A549 (cell line): ENCODE data around the gene INPP4B. TPM values are rescaled to one million over a fixed set of nuclear protein-coding genes. Genes with fewer than 3 reads are reported as not detected.

ENCODE experiments used
- ATAC-seq, 2 experiments: fragments of 200-7000 bp in 1 of 2; fragments of >200 bp in 1 of 2; cut with Nextera tagmentation in 1 of 2; cut with Tn5 transposase in 1 of 2; 3 replicates each; pipeline versions ENCODE4 v1.8.0 to v1.9.1; 2018 to 2020; ENCODE audit warnings: mild to moderate bottlenecking in 1 of 2, moderate library complexity in 1 of 2
- CTCF ChIA-PET: fragments of 300-600 bp; sonication (Branson Sonifier 250); formaldehyde crosslinking; extraction: SDS; loops from one replicate; lab custom pipeline; 2021; ENCODE audit warnings: antibody characterized with exemption, inconsistent platforms; lab: Yijun Ruan, JAX
- POLR2A ChIA-PET: fragments of 350-600 bp; formaldehyde crosslinking; extraction: SDS; loops from one replicate; lab custom pipeline; 2021; ENCODE audit warnings: antibody characterized with exemption, inconsistent platforms; lab: Yijun Ruan, JAX
- DNase-seq, 2 experiments: peaks; one replicate each; pipeline versions ENCODE4 v3.0.0 to v3.0.0-alpha.2; 2011 to 2016; ENCODE audit warnings: low read depth in 1 of 2, low spot score in 1 of 2
- FAIRE-seq: peaks from 2 replicates; lab custom pipeline; 2011; peaks lifted over from hg19 to GRCh38; lab: Jason Lieb, UNC
- H3K27ac ChIP-seq, 2 experiments: fragments of >200 bp; sonication (Bioruptor Twin); formaldehyde crosslinking; 3 replicates each; pipeline ENCODE4 v1.5.1; 2016 to 2017
- H3K4me1 ChIP-seq: fragments of >200 bp; sonication (Bioruptor Twin); formaldehyde crosslinking; 3 replicates; pipeline ENCODE4 v1.6.1; 2016
- H3K4me2 ChIP-seq: fragments of >200 bp; sonication (Bioruptor Twin); formaldehyde crosslinking; 3 replicates; pipeline ENCODE4 v1.6.1; 2016
- H3K4me3 ChIP-seq: fragments of >200 bp; sonication (Bioruptor Twin); formaldehyde crosslinking; 3 replicates; pipeline ENCODE4 v1.5.1; 2016
- H3K9me3 ChIP-seq: fragments of >200 bp; sonication (Bioruptor Twin); formaldehyde crosslinking; 3 replicates; pipeline ENCODE4 v1.6.1; 2016
- ATOH8 ChIP-seq: fragments of 250-450 bp; sonication (Bioruptor Pico); IDR thresholded peaks from 2 replicates; pipeline ENCODE4 v1.5.0; 2020; ENCODE audit warnings: low read depth, mild to moderate bottlenecking, moderate library complexity
- BHLHE40 ChIP-seq: IDR thresholded peaks from 2 replicates; pipeline ENCODE4 v1.6.1; 2012; ENCODE audit warnings: low read depth, low read length, inconsistent platforms
- CEBPB ChIP-seq, 2 experiments: fragments of >200 bp in 1 of 2; sonication (Bioruptor Twin) in 1 of 2; formaldehyde crosslinking in 1 of 2; IDR thresholded peaks; 2 replicates each; pipeline ENCODE4 v1.6.1; 2012 to 2016
- E2F6 ChIP-seq: IDR thresholded peaks from 2 replicates; pipeline ENCODE4 v1.6.1; 2012; ENCODE audit warnings: low read depth, borderline replicate concordance
- EHMT2 ChIP-seq: fragments of 200-600 bp; sonication (generic); IDR thresholded peaks from 2 replicates; pipeline ENCODE4 v1.6.1; 2016; ENCODE audit warnings: antibody characterized with exemption, low read depth, mild to moderate bottlenecking, moderate library complexity
- FOSB ChIP-seq: fragments of 250-450 bp; sonication (Bioruptor Pico); IDR thresholded peaks from 2 replicates; pipeline ENCODE4 v1.5.0; 2020; ENCODE audit warnings: mild to moderate bottlenecking, moderate library complexity
- HEYL ChIP-seq: fragments of 250-450 bp; sonication (Bioruptor Pico); IDR thresholded peaks from 2 replicates; pipeline ENCODE4 v1.8.0; 2021; ENCODE audit warnings: mild to moderate bottlenecking, moderate library complexity
- JUN ChIP-seq, 2 experiments: fragments of >200 bp; sonication (Bioruptor Twin); formaldehyde crosslinking; IDR thresholded peaks; 2 replicates in 1 of 2; 3 replicates in 1 of 2; pipeline ENCODE4 v1.6.1; 2016 to 2017
- JUNB ChIP-seq: fragments of >200 bp; sonication (Bioruptor Twin); formaldehyde crosslinking; IDR thresholded peaks from 2 replicates; pipeline ENCODE4 v1.6.1; 2016
- KDM1A ChIP-seq: fragments of 200-600 bp; sonication (generic); IDR thresholded peaks from 2 replicates; pipeline ENCODE4 v1.6.1; 2016; ENCODE audit warnings: low read depth, mild to moderate bottlenecking
- MYC ChIP-seq: IDR thresholded peaks from 2 replicates; pipeline ENCODE4 v1.6.1; 2012; ENCODE audit warnings: mild to moderate bottlenecking, inconsistent platforms, low read length, improper control_type of control experiment, borderline replicate concordance
- NFE2L2 ChIP-seq: fragments of 150-350 bp; conservative IDR thresholded peaks from 2 replicates; pipeline ENCODE4 v1.6.1; 2014; ENCODE audit warnings: low read length
- NR3C1 ChIP-seq: fragments of >200 bp; sonication (Bioruptor Twin); formaldehyde crosslinking; IDR thresholded peaks from 3 replicates; pipeline ENCODE4 v1.6.1; 2017
- PBX3 ChIP-seq: IDR thresholded peaks from 2 replicates; pipeline ENCODE4 v1.6.1; 2012
- PHF8 ChIP-seq: fragments of 200-600 bp; sonication (generic); IDR thresholded peaks from 2 replicates; pipeline ENCODE4 v1.6.1; 2016; ENCODE audit warnings: low read depth, mild to moderate bottlenecking, antibody characterized with exemption, moderate library complexity, borderline replicate concordance
- POLR2A ChIP-seq: IDR thresholded peaks from 2 replicates; pipeline ENCODE4 v1.6.1; 2012; ENCODE audit warnings: mild to moderate bottlenecking, low read length
- RFX5 ChIP-seq: fragments of 450-650 bp; IDR thresholded peaks from 2 replicates; pipeline ENCODE4 v1.7.1; 2014; ENCODE audit warnings: antibody characterized with exemption, mild to moderate bottlenecking, moderate library complexity
- SMC3 ChIP-seq: fragments of >200 bp; sonication (Bioruptor Twin); formaldehyde crosslinking; IDR thresholded peaks from 3 replicates; pipeline ENCODE4 v1.6.1; 2018; ENCODE audit warnings: inconsistent platforms
- ZFP36 ChIP-seq: fragments of 450-650 bp; IDR thresholded peaks from 2 replicates; pipeline ENCODE4 v1.6.1; 2014; ENCODE audit warnings: borderline replicate concordance; ENCODE audit not compliant: partially characterized antibody
- WGBS: methylation state at CpG from one replicate; pipeline ENCODE4 v1.1.6; 2017; ENCODE audit errors: missing lambda C conversion rate; 5-methylcytosine and 5-hydroxymethylcytosine counted together
- polyA plus RNA-seq, 4 experiments: library from polyadenylated mRNA; depleted of rRNA in 3 of 4; stranded (reverse); fragments of >200 nt; fragmentation: RNase III in 1 of 4; extraction: RNeasy Plus Mini Kit Qiagen cat#74134 plus additional on column Dnase treatment in 1 of 4; gene quantifications; 2 replicates in 3 of 4; 3 replicates in 1 of 4; pipeline ENCODE4 v1.2.3, GENCODE V29; 2011 to 2017

The INPP4B gene
- polyA plus RNA-seq, 2 of the 4 experiments (the other 2 are of a cell fraction): 7.2 to 14.9 TPM

- no peak overlapping the region for H3K4me2 ChIP-seq
- 86% methylated on average over 2 of the region's 2 CpGs for WGBS
- TF ChIP-seq PHF8: no peak
- no peak for TF ChIP-seq EHMT2
- no peak for TF ChIP-seq E2F6
- no peak for TF ChIP-seq KDM1A
- TF ChIP-seq ZFP36: no peak
- no peak for TF ChIP-seq BHLHE40
- no peak for TF ChIP-seq NFE2L2
- DNase-seq (no peak), FAIRE-seq (no peak), ATAC-seq (no peak)
- CTCF ChIA-PET: interaction anchor here (1.3 kb wide), 1 partner anchor 805 kb away, joined by 4 read pairs; no protein-coding TSS in a partner anchor
- no peak overlapping the region for H3K27ac ChIP-seq
- H3K4me3 ChIP-seq: no peak overlapping the region
- POLR2A ChIA-PET: no interaction called here
- no peaks in the 10 kb centered on the region for H3K4me1 ChIP-seq
- no peaks in the 10 kb centered on the region for H3K9me3 ChIP-seq
These were observed 733.6 kb downstream of the INPP4B start for GRCh38 chr4:142112451-142112850.

GRCh38 chr4:142110136-142110535 is 736.0 kb downstream of the INPP4B start:
- ATAC-seq (no peak), DNase-seq (no peak), FAIRE-seq (no peak)
- H3K4me3 ChIP-seq: no peak overlapping the region
- ChIA-PET CTCF (no interaction called here), POLR2A (no interaction called here)
- no peaks in the 10 kb centered on the region for H3K4me1 ChIP-seq
- no peak overlapping the region for H3K27ac ChIP-seq
- H3K9me3 ChIP-seq: no peaks in the 10 kb centered on the region
- TF ChIP-seq NR3C1 (no peak), RFX5 (no peak), MYC (no peak), FOSB (no peak)
- no peak overlapping the region for H3K4me2 ChIP-seq

- peak overlapping the region in 1 of 2 experiments; percentile 58; a peak in 1 of 6 replicates for H3K27ac ChIP-seq
- no peaks in the 10 kb centered on the region for H3K4me1 ChIP-seq
- no peaks in the 10 kb centered on the region for H3K9me3 ChIP-seq
- H3K4me2 ChIP-seq: no peak overlapping the region
- ATAC-seq (no peak), DNase-seq (no peak), FAIRE-seq (no peak)
- CTCF ChIA-PET: no interaction called here
- POLR2A ChIA-PET: interaction anchor here (0.5 kb wide), 1 partner anchor 814 kb away, joined by 4 read pairs; no protein-coding TSS in a partner anchor
- TF ChIP-seq SMC3 (no peak), NFE2L2 (no peak), BHLHE40 (no peak), PBX3 (no peak), HEYL (CRISPR knock-in tag) (no peak)
- 94% methylated on average over 4 of the region's 4 CpGs for WGBS
- H3K4me3 ChIP-seq: no peak overlapping the region
These were observed 742.1 kb downstream of the INPP4B start for GRCh38 chr4:142104041-142104440.

GRCh38 chr4:142101401-142101800 is 744.7 kb downstream of the INPP4B start:
- peaks cover 3% of the 10 kb centered on the region; the same call in 1 of the 3 replicates for H3K9me3 ChIP-seq
- DNase-seq: no peak
- peaks cover 6% of the 10 kb centered on the region for H3K4me1 ChIP-seq
- TF ChIP-seq CEBPB (IDR thresholded peaks at IDR 0.05): no peak
- POLR2A ChIA-PET: no interaction called here
- CTCF ChIA-PET: no interaction called here
- no peak for FAIRE-seq
- ATAC-seq: no peak
- H3K4me2 ChIP-seq: no peak overlapping the region
- H3K4me3 ChIP-seq: no peak overlapping the region
- whole genome bisulfite sequencing: 96% methylated on average over 1 of the region's 1 CpG
- peak overlapping the region in 1 of 2 experiments; percentile 76; a peak in 1 of 6 replicates for H3K27ac ChIP-seq

GRCh38 chr4:142100941-142101340 is 745.2 kb downstream of the INPP4B start:
- ATAC-seq: no peak
- no peak for FAIRE-seq
- H3K9me3 ChIP-seq: peaks cover 3% of the 10 kb centered on the region; the same call in 1 of the 3 replicates
- no peak for TF ChIP-seq JUNB
- no peak for TF ChIP-seq CEBPB (IDR thresholded peaks at IDR 0.05)
- TF ChIP-seq POLR2A: no peak
- TF ChIP-seq JUN (IDR thresholded peaks at IDR 0.05): no peak
- TF ChIP-seq ATOH8: no peak
- DNase-seq: no peak
- CTCF ChIA-PET: no interaction called here
- H3K4me1 ChIP-seq: peaks cover 9% of the 10 kb centered on the region
- no peak overlapping the region for H3K4me3 ChIP-seq
- POLR2A ChIA-PET: no interaction called here
- peak overlapping the region; percentile 13 to 76; a peak in 3 of 6 replicates for H3K27ac ChIP-seq
- H3K4me2 ChIP-seq: no peak overlapping the region
